ENCODE results near the gene TMC1.
A peak's percentile ranks its signal among the peaks of the same experiment; 100 is the strongest.
"Not testable (repeated sequence)": the region's sequence is repeated elsewhere in the genome, so short reads cannot be mapped to it uniquely, and the experiment has no call there.

TMC1 gene

GRCh38 chr9:72521416-72521815 lies at the start of gene TMC1:
Gene TMC1 (plus strand): TSS chr9:72521608. CDS start chr9:72648649, 127,041 bp downstream.
- intact Hi-C loops (cut with DNase I); DNase-seq: not testable (repeated sequence)

- intact Hi-C loops (cut with DNase I) = no loop called here
- DNase-seq = no peak
Observed at GRCh38 chr9:72473474-72474261, 47.7 kb upstream of the TMC1 start.

DNA sequence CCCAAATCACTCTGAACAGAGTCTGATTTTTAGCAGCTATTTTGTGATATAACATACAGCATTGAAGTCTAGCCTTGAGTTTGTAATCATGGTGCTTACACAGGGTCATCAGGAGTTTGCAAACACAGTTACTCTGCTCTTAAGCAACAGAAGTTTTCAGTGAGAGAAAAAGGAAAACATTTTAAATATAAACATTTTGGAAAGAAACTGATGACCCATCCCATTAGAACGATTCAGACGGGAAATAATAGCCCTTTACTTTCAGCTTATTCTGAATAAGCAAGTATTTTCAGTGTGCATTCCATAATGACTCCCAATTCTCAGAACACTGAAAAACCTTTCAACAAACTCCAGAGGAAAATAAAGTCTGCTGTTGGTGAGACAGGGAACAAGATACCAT lies 46.7 kb upstream of the TMC1 start:
- no peak for DNase-seq
- intact Hi-C loops (cut with DNase I) = no loop called here

DNA sequence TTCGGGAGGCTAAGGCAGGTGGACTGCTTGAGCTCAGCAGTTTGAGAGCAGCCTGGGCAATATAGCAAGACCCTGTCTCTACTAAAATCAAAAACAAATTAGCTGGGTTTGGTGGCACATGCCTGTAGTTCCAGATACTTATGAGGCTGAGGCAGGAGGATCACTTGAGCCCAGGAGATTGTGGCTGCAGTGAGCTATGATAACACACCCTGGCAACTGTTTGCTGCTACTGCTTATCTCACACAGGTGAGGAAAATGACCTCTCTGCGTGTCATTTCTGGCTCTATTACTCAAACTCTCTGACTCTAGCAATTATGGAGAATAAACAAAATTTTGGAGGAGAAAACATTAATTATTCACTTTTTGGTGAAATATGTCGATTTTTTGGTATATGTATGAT lies 45.3 kb upstream of the TMC1 start:
- DNase-seq = no peak
- intact Hi-C loops (cut with DNase I) = no loop called here

GRCh38 chr9:72476617-72477437 lies 44.6 kb upstream of the TMC1 start:
- peak in 3 of 42 donors; percentile 13 to 40 (median 25) for DNase-seq
- intact Hi-C loops (cut with DNase I) = no loop called here

- intact Hi-C loops (cut with DNase I) = no loop called here
- DNase-seq = no peak
Observed at GRCh38 chr9:72477930-72478518, 43.4 kb upstream of the TMC1 start.

DNA sequence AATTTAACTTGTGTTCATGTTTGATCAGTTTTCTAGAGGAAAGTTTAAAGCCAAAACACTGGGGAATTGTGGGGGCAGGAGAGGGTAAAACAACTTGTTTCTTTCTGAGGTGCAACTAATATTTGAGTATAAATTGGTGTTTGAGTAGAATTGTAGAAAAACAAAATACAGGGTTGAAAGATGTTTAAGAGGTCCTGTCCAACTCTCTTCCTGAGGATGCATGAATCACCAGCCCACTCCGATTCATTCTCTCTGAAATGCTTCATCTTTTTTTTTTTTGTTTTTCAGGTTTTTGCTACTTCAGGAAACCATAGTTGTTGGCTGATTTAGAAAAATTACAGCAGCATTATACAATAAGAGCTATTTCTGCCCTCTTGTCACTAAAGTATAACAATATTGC lies 42.4 kb upstream of the TMC1 start:
- DNase-seq = no peak
- intact Hi-C loops (cut with DNase I) = no loop called here

GRCh38 chr9:72480261-72480660 lies 41.1 kb upstream of the TMC1 start:
- intact Hi-C loops (cut with DNase I); DNase-seq: not testable (repeated sequence)

DNA sequence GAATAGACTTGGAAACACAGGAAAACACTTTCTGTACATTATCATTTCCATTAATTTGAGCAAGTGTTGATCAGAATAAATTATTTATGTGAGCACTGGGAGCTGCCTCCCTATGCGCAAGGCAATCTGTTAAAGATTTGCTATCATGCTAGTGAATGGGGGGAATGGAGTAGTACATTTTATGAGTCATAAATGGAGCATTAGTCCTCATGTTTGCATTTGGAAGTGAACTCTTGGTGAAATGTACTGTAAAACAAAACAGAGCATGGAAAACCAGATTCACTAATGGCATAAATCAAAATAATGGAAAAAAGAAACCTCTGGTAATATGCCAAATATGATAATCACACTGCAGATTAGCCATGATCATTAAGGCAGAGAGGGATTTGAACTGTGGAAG lies 40.5 kb upstream of the TMC1 start:
- DNase-seq = no peak
- intact Hi-C loops (cut with DNase I) = no loop called here

- DNase-seq = peak in 3 of 42 donors; percentile 8 to 54 (median 30)
- intact Hi-C loops (cut with DNase I) = no loop called here
Observed at GRCh38 chr9:72485821-72486593, 35.4 kb upstream of the TMC1 start.

DNA sequence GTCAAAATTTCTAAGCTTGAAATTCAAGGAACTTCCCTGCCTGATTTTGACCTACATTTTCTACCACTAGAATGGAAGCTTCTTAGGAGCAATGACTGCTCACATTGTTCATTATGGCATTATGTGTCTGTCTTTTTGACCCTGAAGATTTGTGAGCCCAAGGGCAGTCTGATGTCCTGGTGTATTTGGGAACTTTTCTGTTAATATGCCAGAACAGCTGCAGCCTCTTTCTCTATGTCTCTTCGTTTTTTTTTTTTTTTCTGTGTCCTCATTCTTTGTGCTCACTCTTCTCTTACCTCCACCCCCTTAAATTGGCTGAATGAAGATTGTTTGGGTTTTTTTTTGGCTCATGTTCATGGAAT lies 34.8 kb upstream of the TMC1 start:
- no peak for DNase-seq
- intact Hi-C loops (cut with DNase I) = no loop called here

GRCh38 chr9:72487665-72488064 lies 33.7 kb upstream of the TMC1 start:
- intact Hi-C loops (cut with DNase I); DNase-seq: not testable (repeated sequence)

DNA sequence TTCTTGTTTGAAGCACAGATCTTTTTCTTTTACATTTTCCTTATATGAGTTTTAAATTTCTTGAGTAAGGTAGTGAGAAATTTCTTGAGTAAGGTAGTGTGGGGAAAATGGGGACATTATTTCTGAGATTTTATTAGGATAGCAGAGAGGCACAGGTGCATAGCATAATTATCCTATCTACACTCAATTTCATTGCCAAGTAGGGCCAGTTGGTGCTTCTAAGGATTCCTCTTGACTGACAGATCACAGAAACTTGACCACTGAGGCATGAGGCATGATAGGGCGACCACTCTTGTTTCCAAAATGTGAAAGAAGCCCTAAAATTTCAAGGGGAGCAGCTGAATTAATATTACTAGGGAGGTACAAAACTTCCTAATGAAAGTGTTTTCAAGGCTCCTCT lies 31.4 kb upstream of the TMC1 start:
- intact Hi-C loops (cut with DNase I) = no loop called here
- no peak for DNase-seq

DNA sequence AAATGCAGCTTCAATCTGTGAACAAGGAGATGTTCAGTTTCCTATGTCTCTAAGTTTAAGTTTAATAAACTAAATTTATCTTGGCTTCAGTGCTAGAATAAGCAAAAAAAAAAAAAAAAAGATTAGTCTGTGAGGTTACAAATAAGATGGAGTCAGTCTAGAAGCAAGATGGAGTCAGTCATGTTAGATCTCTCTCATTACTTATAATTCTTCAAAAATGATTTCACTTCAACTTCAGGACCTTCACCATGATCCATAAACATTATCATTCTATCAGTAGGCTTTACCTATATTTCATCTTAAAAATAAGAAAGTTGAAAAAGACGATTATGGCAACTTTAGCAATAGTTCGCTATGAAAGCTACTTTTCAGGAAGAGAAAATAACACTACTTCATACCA lies 30.2 kb upstream of the TMC1 start:
- intact Hi-C loops (cut with DNase I) = no loop called here
- DNase-seq = no peak

DNA sequence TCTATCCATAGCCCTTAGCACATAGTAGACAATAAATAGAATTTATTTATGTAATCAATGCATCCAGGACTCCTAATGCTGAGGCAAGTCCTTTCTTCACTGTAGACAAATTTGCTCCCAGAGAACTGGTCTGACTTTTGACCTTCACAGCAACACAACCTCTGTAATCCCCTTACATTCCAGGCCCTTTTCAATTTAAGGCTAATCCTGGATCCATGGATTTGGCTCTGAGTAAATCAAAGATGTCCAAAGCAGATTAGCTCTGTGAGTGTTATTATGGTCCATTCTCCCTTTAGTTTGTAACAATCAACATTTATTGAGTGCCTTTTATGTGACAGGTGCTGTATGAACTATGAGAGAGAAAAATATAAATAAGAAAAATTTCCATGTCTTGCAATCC lies 27.4 kb upstream of the TMC1 start:
- DNase-seq = no peak
- intact Hi-C loops (cut with DNase I) = no loop called here

GRCh38 chr9:72497447-72498046 lies 23.9 kb upstream of the TMC1 start:
- intact Hi-C loops (cut with DNase I) = no loop called here
- DNase-seq = no peak

- DNase-seq = no peak
- intact Hi-C loops (cut with DNase I) = no loop called here
Observed at GRCh38 chr9:72506615-72507014, 14.8 kb upstream of the TMC1 start.

DNA sequence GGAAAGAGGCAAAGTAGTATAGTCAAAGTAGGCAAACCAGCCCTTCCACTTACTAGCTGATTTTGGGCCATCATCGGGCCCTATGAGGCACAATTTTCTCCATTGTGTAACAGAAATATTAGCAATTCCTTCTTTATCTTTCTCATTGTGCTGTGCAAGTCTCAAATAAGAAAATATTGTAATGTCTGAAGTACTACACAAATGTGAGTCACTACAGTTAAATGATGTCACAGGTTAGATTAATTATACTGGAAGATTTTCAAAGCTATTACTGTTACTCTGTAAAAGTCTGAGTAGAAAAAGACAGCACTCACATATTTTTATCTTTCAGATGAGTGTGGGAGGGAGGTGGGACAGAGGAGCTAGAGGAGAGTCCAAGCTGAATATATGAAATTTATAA lies 12.4 kb upstream of the TMC1 start:
- intact Hi-C loops (cut with DNase I) = no loop called here
- peak in 1 of 42 donors; percentile 17 for DNase-seq

- no peak for DNase-seq
- intact Hi-C loops (cut with DNase I) = no loop called here
Observed at GRCh38 chr9:72509635-72510034, 11.8 kb upstream of the TMC1 start.

Data from head of caudate nucleus (tissue), 42 donors.